Osteocyte (in vitro differentiated cells): ENCODE data around the gene GALNT15. TPM values are rescaled to one million over a fixed set of nuclear protein-coding genes. Genes with fewer than 3 reads are reported as not detected.

ENCODE experiments used
- DNase-seq: peaks from one replicate; pipeline ENCODE4 v3.0.0; 2021; ENCODE audit warnings: mixed read lengths; ENCODE audit not compliant: unreplicated experiment; ENCODE audit errors: extremely low spot score
- H3K27ac Mint-ChIP-seq: one replicate; pipeline ENCODE4 v1.8.0; 2021; ENCODE audit warnings: mild to moderate bottlenecking, mixed read lengths; ENCODE audit not compliant: unreplicated experiment
- H3K27me3 Mint-ChIP-seq: one replicate; pipeline ENCODE4 v1.8.0; 2021; ENCODE audit warnings: mixed read lengths; ENCODE audit not compliant: unreplicated experiment
- H3K36me3 Mint-ChIP-seq: one replicate; pipeline ENCODE4 v1.8.0; 2021; ENCODE audit warnings: mixed read lengths; ENCODE audit not compliant: unreplicated experiment
- H3K4me1 Mint-ChIP-seq: one replicate; pipeline ENCODE4 v1.8.0; 2021; ENCODE audit warnings: mixed read lengths; ENCODE audit not compliant: unreplicated experiment
- H3K4me3 Mint-ChIP-seq: one replicate; pipeline ENCODE4 v1.8.0; 2021; ENCODE audit warnings: mild to moderate bottlenecking, moderate library complexity, mixed read lengths; ENCODE audit not compliant: unreplicated experiment
- H3K9me3 Mint-ChIP-seq: one replicate; pipeline ENCODE4 v1.8.0; 2021; ENCODE audit warnings: mixed read lengths; ENCODE audit not compliant: unreplicated experiment
- total RNA-seq: library from RNA; stranded (reverse); gene quantifications from 2 replicates; pipeline ENCODE4 v1.2.1, GENCODE V29; 2021
- TF ChIP-seq, protein P1 (sequence below): fragments of 200-600 bp; sonication (generic); IDR thresholded peaks from 2 replicates; pipeline ENCODE4 v1.5.0; 2021; ENCODE audit warnings: antibody characterized with exemption, mild to moderate bottlenecking, moderate library complexity

Gene GALNT15
- total RNA-seq, 1 donor from 2014 or later: 0.56 TPM

DNA sequence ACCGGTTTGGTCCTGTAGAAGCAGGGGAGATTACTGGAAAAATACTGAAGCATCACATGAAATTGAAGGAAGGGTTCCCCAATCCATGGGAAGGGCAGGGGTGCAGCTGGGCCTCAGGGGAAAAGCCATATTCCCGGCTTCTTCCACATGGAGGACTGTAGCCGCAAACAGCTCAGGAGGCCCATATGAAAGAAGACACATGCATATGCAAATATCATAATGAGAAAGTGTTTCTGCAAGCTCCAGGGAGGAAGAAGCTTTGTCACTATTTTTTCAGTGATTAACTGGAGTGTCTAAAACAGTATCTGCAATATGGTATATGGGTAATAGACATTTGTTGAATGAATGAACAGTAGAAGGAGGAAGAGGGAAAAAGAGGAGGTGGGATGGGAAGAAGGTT is 71.1 kb downstream of the GALNT15 start:
- DNase-seq: no peak
- H3K36me3 Mint-ChIP-seq: no peaks in the 10 kb centered on the region
- no peaks in the 10 kb centered on the region for H3K9me3 Mint-ChIP-seq
- H3K4me1 Mint-ChIP-seq: peaks cover 4% of the 10 kb centered on the region
- no peak overlapping the region for H3K4me3 Mint-ChIP-seq
- H3K27ac Mint-ChIP-seq: no peak overlapping the region
- H3K27me3 Mint-ChIP-seq: peaks cover 2% of the 10 kb centered on the region
- TF ChIP-seq, protein P1, sequence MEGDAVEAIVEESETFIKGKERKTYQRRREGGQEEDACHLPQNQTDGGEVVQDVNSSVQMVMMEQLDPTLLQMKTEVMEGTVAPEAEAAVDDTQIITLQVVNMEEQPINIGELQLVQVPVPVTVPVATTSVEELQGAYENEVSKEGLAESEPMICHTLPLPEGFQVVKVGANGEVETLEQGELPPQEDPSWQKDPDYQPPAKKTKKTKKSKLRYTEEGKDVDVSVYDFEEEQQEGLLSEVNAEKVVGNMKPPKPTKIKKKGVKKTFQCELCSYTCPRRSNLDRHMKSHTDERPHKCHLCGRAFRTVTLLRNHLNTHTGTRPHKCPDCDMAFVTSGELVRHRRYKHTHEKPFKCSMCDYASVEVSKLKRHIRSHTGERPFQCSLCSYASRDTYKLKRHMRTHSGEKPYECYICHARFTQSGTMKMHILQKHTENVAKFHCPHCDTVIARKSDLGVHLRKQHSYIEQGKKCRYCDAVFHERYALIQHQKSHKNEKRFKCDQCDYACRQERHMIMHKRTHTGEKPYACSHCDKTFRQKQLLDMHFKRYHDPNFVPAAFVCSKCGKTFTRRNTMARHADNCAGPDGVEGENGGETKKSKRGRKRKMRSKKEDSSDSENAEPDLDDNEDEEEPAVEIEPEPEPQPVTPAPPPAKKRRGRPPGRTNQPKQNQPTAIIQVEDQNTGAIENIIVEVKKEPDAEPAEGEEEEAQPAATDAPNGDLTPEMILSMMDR: no peak

DNA sequence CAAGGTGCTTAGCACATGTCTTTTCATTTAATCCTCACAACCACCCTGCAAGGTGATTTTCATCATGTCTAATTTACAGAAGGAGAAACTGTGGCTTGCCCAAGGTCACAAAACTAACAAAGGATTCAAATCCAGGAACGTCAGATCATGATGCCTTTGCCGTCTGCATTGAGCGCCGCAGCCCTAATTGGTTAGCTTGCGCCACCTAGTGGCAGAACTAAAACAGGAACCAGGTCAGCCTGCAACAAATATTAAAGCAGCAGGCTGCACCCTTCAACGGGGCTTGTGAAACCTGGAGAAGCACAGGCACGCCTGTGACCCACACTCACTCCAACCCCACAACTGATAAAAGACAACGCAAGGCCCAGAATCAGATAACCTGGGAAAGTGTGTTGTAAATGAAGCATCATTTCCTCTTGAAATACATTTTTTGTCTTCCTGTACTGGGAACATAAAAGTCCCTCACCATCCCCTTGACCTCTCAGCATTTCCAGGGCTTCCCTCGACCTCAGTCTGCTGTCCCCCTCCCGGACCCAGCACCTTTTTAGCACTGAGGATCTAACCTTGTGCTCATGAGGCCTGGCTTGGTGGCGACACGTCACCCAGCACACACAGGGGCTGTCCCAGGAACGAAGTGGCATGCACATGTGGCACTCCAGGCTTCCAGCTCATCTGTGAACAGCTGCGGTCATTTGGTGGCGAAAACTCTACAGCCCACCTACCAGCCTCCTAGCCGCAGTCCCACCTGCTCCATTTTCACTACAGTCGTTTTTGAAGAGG is 73.0 kb downstream of the GALNT15 start:
- TF ChIP-seq, protein P1: peak; percentile 97
- no peak overlapping the region for H3K4me3 Mint-ChIP-seq
- H3K9me3 Mint-ChIP-seq: no peaks in the 10 kb centered on the region
- no peaks in the 10 kb centered on the region for H3K36me3 Mint-ChIP-seq
- H3K4me1 Mint-ChIP-seq: no peaks in the 10 kb centered on the region
- peak; percentile 90 for DNase-seq
- H3K27me3 Mint-ChIP-seq: peaks cover 2% of the 10 kb centered on the region
- H3K27ac Mint-ChIP-seq: no peak overlapping the region

- Mint-ChIP-seq H3K9me3 (no peaks in the 10 kb centered on the region), H3K27ac (no peak overlapping the region), H3K4me1 (no peaks in the 10 kb centered on the region), H3K36me3 (no peaks in the 10 kb centered on the region), H3K4me3 (no peak overlapping the region), H3K27me3 (peaks cover 2% of the 10 kb centered on the region)
- no peak for DNase-seq
- TF ChIP-seq, protein P1: no peak
Observed at GRCh38 chr3:16248556-16248955, 74.1 kb downstream of the GALNT15 start.

- H3K9me3 Mint-ChIP-seq: no peaks in the 10 kb centered on the region
- H3K27ac Mint-ChIP-seq: no peak overlapping the region
- no peak overlapping the region for H3K4me3 Mint-ChIP-seq
- no peak for DNase-seq
- H3K27me3 Mint-ChIP-seq: peaks cover 2% of the 10 kb centered on the region
- no peaks in the 10 kb centered on the region for H3K36me3 Mint-ChIP-seq
- TF ChIP-seq, protein P1: peak; percentile 43
- no peaks in the 10 kb centered on the region for H3K4me1 Mint-ChIP-seq
Observed at GRCh38 chr3:16249336-16249735, 74.9 kb downstream of the GALNT15 start.

GRCh38 chr3:16249886-16250285 is 75.4 kb downstream of the GALNT15 start:
- no peak for DNase-seq
- no peaks in the 10 kb centered on the region for H3K9me3 Mint-ChIP-seq
- H3K4me1 Mint-ChIP-seq: no peaks in the 10 kb centered on the region
- H3K27me3 Mint-ChIP-seq: peaks cover 2% of the 10 kb centered on the region
- TF ChIP-seq, protein P1: no peak
- H3K36me3 Mint-ChIP-seq: no peaks in the 10 kb centered on the region
- no peak overlapping the region for H3K4me3 Mint-ChIP-seq
- H3K27ac Mint-ChIP-seq: no peak overlapping the region
